HepG2 (cell line): ENCODE measurements around the gene HOXA5. TPM values are rescaled to one million over a fixed set of nuclear protein-coding genes. Genes with fewer than 3 reads are reported as not detected.

Experiments
- AFF4 ChIP-seq: sonication (generic); formaldehyde crosslinking; IDR thresholded peaks from 2 replicates; pipeline ENCODE4 v1.4.0; 2020; ENCODE audit warnings: missing genetic modification reagents
- ARNT ChIP-seq: fragments of 450-650 bp; IDR thresholded peaks from 2 replicates; pipeline ENCODE4 v1.6.1; 2017
- ATF2 ChIP-seq: sonication (generic); formaldehyde crosslinking; IDR thresholded peaks from 2 replicates; pipeline ENCODE4 v1.4.0; 2020; ENCODE audit warnings: missing genetic modification reagents
- DNMT1 ChIP-seq: sonication (generic); formaldehyde crosslinking; IDR thresholded peaks from 2 replicates; pipeline ENCODE4 v1.5.1; 2020; ENCODE audit warnings: mild to moderate bottlenecking, missing genetic modification reagents
- HOXD1 ChIP-seq: sonication (generic); formaldehyde crosslinking; IDR thresholded peaks from 2 replicates; pipeline ENCODE4 v1.5.0; 2020; ENCODE audit warnings: missing genetic modification reagents
- KDM5A ChIP-seq: fragments of 200-600 bp; sonication (generic); IDR thresholded peaks from 2 replicates; pipeline ENCODE4 v1.7.0; 2018; ENCODE audit warnings: antibody characterized with exemption, mild to moderate bottlenecking, low read length, borderline replicate concordance
- KMT2B ChIP-seq: IDR thresholded peaks from 2 replicates; pipeline ENCODE4 v1.6.1; 2016; ENCODE audit warnings: missing genetic modification reagents, missing compliant biosample characterization
- MATR3 ChIP-seq: sonication (generic); formaldehyde crosslinking; IDR thresholded peaks from 2 replicates; pipeline ENCODE4 v1.4.0; 2020; ENCODE audit warnings: missing genetic modification reagents
- MXI1 ChIP-seq: IDR thresholded peaks from 3 replicates; pipeline ENCODE4 v1.6.1; 2012; ENCODE audit warnings: low read depth, low read length, inconsistent platforms, borderline replicate concordance
- MYNN ChIP-seq: sonication (generic); formaldehyde crosslinking; IDR thresholded peaks from 2 replicates; pipeline ENCODE4 v1.4.0; 2020; ENCODE audit warnings: mild to moderate bottlenecking, low read depth, missing genetic modification reagents
- NAIF1 ChIP-seq: sonication (generic); formaldehyde crosslinking; IDR thresholded peaks from 2 replicates; pipeline ENCODE4 v1.5.0; 2020; ENCODE audit warnings: mild to moderate bottlenecking, missing genetic modification reagents, borderline replicate concordance
- NFE2 ChIP-seq: sonication (generic); formaldehyde crosslinking; IDR thresholded peaks from 2 replicates; pipeline ENCODE4 v1.4.0; 2020; ENCODE audit warnings: missing genetic modification reagents
- PATZ1 ChIP-seq: sonication (generic); formaldehyde crosslinking; IDR thresholded peaks from 2 replicates; pipeline ENCODE4 v1.4.0; 2020; ENCODE audit warnings: missing genetic modification reagents
- SIN3B ChIP-seq: fragments of 150-350 bp; IDR thresholded peaks from 2 replicates; pipeline ENCODE4 v1.6.1; 2014; ENCODE audit warnings: low read length
- U2AF1 ChIP-seq: fragments of 200-400 bp; formaldehyde crosslinking; optimal IDR thresholded peaks from 2 replicates; pipeline ENCODE3; 2017; ENCODE audit warnings: mild to moderate bottlenecking, low read depth, low read length
- ZFYVE20 ChIP-seq: sonication (generic); formaldehyde crosslinking; IDR thresholded peaks from 2 replicates; pipeline ENCODE4 v1.8.0; 2023; ENCODE audit warnings: low read depth, mild to moderate bottlenecking, moderate library complexity, missing genetic modification reagents, borderline replicate concordance
- ZNF143 ChIP-seq: sonication (generic); formaldehyde crosslinking; IDR thresholded peaks from 2 replicates; pipeline ENCODE4 v1.4.0; 2020; ENCODE audit warnings: missing genetic modification reagents
- ZNF232 ChIP-seq: sonication (generic); formaldehyde crosslinking; IDR thresholded peaks from 2 replicates; pipeline ENCODE4 v1.4.0; 2020; ENCODE audit warnings: missing genetic modification reagents, borderline replicate concordance
- ZNF234 ChIP-seq: sonication (generic); formaldehyde crosslinking; conservative IDR thresholded peaks from 2 replicates; pipeline ENCODE4 v1.5.1; 2020; ENCODE audit warnings: mild to moderate bottlenecking, missing genetic modification reagents
- ZNF354B ChIP-seq: sonication (generic); formaldehyde crosslinking; IDR thresholded peaks from 2 replicates; pipeline ENCODE4 v1.8.0; 2022; ENCODE audit warnings: mild to moderate bottlenecking, missing genetic modification reagents
- ZNF552 ChIP-seq: sonication (generic); formaldehyde crosslinking; IDR thresholded peaks from 2 replicates; pipeline ENCODE4 v1.9.0; 2022; ENCODE audit warnings: missing genetic modification reagents, mild to moderate bottlenecking, borderline replicate concordance
- ZNF607 ChIP-seq: sonication (generic); formaldehyde crosslinking; IDR thresholded peaks from 2 replicates; pipeline ENCODE4 v1.5.1; 2020; ENCODE audit warnings: missing genetic modification reagents, mild to moderate bottlenecking, borderline replicate concordance
- ZNF772 ChIP-seq: sonication (generic); formaldehyde crosslinking; IDR thresholded peaks from 2 replicates; pipeline ENCODE4 v1.5.0; 2020; ENCODE audit warnings: mild to moderate bottlenecking, missing genetic modification reagents
- ZSCAN25 ChIP-seq: sonication (generic); formaldehyde crosslinking; IDR thresholded peaks from 2 replicates; pipeline ENCODE4 v1.8.0; 2022; ENCODE audit warnings: mild to moderate bottlenecking, missing genetic modification reagents
- polyA plus RNA-seq, 8 experiments: library from polyadenylated mRNA; depleted of rRNA in 3 of 8; stranded (reverse) in 7 of 8; unstranded in 1 of 8; fragments of >200 nt; fragmentation: Illumina TruSeq in 4 of 8; extraction: Trizol in 4 of 8; gene quantifications; 2 replicates each; pipeline versions ENCODE4 v1.2.1 to v1.2.3, GENCODE V29; 2011 to 2016; ENCODE audit warnings: low read depth in 4 of 8, missing spikeins in 1 of 8, mixed read lengths in 1 of 8; ENCODE audit not compliant: insufficient read depth in 1 of 8
- total RNA-seq, 5 experiments: library from RNA; depleted of rRNA; stranded (reverse); fragments of >200 nt; fragmentation: Illumina TruSeq; extraction: Trizol; gene quantifications; 2 replicates each; pipeline ENCODE4 v1.2.3, GENCODE V29; 2016; ENCODE audit warnings: low read depth in 1 of 5

The HOXA5 gene
- total and polyA plus RNA-seq, 2 of the 13 experiments (the other 11 are each of a cell fraction or from before 2014, with no cell fraction given), result 3.2 to 3.6 TPM

- TF ChIP-seq U2AF1 (no peak), NAIF1 (CRISPR knock-in tag) (no peak), SIN3B (no peak), ZNF552 (CRISPR knock-in tag) (no peak), AFF4 (CRISPR knock-in tag) (no peak), ZNF143 (CRISPR knock-in tag) (no peak), ZSCAN25 (CRISPR knock-in tag) (no peak), MATR3 (no peak), KDM5A (peak; percentile 49; the same call in 1 of the 2 replicates), ZNF772 (CRISPR knock-in tag) (no peak), ZFYVE20 (no peak), PATZ1 (peak; percentile 5; the same call in 1 of the 2 replicates), HOXD1 (CRISPR knock-in tag) (no peak), KMT2B (CRISPR knock-in tag) (no peak), ZNF232 (no peak), ZNF234 (no peak), DNMT1 (CRISPR knock-in tag) (no peak), ZNF354B (CRISPR knock-in tag) (no peak), ATF2 (CRISPR knock-in tag) (no peak), ZNF607 (CRISPR knock-in tag) (no peak; the same call in 1 of the 2 replicates), MYNN (CRISPR knock-in tag) (no peak), ARNT (no peak), NFE2 (no peak), MXI1 (peak; percentile 20; the same call in 1 of the 3 replicates)
These were observed at the start of gene HOXA5 (continued) for GRCh38 chr7:27143023-27143949.
